Activated T-cell treated with anti-CD3 and anti-CD28 coated beads for 24 hours (primary cell): Measurements from ENCODE around the gene WFDC8.

Experiments
- DNase-seq: peaks from one replicate; pipeline ENCODE4 v3.0.0-alpha.2; 2020; ENCODE audit warnings: low read depth

Gene WFDC8

GRCh38 chr20:45548410-45548809 is 30.7 kb downstream of the WFDC8 start:
- no peak for DNase-seq

DNA sequence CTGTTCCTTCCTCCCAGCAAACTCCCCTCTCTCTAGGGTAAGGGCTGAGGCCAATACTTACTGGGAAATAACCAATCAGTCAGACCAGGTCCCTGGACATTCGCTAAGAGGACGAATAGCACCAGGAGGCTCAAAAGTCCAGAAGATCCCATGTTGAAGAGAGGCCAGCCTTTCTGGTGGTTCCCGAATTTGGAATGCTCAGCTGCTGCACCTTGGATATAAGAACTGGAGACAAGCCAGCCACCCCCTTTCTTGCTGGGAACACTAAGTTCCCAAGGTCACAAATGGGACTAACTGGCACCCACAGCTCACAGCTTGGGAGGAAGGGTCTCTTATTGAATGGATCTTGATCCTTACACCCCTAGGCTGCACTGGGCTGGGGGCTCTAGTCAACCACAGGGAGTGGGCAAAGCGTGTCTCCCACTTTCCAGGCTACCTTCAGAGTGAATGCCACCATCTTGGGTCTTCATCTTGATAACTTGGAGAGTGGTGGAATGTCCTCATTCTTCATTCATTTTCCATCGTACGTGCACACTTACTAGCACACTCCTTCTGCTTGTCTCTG is 31.8 kb downstream of the WFDC8 start, which contains the start of gene EPPIN:
TSS of gene EPPIN (minus strand) at position 196 of the 565 bp plus-strand sequence. CDS start at position 152, 44 bp downstream.
- no peak for DNase-seq

DNA sequence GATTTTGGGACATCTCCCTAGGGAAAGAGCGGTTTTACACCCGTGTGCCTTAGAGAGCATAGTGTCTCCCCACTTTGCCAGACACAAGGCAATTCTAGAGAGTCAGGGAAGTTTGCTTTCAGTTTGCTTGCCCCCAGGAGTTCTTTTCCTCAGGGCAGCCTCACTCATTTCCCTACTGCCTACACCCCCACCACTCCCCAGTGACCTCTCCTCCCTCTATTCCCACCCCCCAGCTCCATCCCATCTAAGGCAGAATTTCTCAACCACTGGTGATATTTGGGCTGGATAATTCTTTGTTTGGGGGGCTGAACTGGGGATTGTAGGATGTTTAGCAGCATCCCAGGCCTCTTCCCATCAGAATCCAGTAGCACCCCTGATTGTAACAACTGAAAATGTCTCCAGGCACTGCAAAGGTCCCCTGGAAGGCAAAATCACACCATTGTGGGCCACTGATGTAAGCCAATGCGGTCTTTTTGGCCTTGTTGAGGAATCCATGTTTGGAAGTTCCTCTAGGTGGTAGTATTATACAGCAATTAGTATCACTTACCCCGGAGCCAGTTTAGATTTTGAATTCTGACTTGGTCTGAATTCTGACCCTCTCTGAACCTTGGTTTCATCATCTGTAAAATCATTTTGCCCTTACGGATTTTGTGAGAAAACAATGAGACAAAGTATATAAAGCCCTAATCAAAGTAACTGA is 33.2 kb downstream of the WFDC8 start:
- no peak for DNase-seq

DNA sequence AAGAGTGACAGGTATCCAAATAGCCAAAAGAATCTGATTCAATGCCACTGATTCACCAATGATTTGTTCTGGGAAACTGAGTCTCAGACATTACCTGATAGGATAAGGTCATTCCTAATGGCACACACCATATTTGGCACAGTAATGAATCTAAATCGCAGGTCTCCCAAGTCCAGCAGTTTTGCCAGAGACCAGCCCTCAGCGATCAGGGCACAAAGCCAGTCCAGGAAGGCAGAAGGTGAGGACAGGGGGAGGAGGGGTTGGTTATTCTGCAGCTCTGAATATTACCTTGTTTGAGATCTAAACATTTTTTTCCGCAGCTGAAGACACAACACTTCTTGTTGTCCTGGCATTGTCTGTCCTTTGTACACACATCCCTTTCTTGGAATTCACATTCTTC is 33.7 kb downstream of the WFDC8 start:
- no peak for DNase-seq

DNA sequence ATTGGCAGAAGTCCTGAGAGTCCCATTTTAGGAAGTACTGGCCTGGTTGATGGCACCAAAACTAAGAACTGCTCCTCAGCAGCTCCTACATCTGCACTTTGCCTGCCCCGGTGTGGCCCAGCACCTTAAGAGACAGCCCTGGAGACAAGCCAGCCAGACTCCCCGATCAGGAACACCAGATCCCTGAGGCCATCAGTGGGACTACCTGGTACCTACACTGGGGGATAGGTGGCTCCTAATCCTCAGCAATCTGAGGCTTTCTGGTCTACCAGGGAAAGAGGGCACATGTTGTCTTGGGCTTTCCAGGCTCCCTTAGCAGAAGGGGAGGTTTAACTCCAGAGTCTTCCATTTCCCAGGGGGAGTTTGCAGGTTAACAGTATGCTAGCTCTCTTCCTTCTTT is 39.7 kb downstream of the WFDC8 start, which contains the start of gene WFDC6:
TSS of gene WFDC6 (minus strand) at position 101 of the 400 bp plus-strand sequence. CDS start at position 26, 75 bp downstream.
- no peak for DNase-seq

DNA sequence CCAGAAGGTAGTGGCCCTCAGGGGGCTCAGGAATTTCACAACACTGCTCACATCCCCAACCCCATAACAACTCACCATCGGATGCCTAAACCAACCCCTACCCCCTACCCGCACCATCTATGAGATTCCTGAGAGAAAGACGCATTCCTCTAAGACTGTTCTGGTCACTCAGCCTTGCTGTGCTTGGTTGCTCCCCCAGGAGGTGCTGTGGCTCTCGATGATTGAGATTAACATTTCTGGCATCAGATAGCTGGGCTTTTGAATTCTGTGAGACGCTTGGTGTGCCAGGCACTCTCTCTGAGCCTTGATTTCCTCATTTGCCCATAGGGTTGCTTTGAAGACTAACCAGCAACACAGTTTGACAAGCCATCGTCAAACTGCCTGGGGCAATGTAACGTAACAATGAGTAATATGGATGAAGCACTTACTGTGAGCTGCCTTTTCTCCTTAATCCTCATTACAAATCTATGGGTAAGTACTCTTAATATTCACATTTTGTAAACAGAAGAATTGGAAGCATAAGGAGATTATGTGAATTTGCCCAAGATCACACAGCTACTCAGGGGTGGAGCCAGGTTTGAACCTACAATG is 40.8 kb downstream of the WFDC8 start:
- DNase-seq: no peak

DNA sequence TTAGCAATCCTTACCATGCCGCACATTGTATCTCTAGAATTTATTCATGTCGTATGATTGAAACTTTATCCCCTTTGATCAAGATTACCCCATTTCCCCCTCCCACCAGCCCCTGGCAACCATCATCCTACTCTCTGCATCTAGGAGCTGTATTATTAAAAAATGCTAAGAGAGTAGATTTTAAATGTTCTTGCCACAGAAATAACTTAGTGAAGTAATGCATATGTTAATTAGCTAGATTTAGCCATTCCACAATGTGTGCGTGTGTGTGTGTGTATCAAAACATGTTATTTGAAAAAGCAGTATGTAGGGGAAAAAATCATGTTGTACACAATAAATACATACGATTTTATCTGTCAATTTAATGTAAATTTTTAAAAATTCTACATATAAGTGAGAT is 51.8 kb downstream of the WFDC8 start:
- no peak for DNase-seq

DNA sequence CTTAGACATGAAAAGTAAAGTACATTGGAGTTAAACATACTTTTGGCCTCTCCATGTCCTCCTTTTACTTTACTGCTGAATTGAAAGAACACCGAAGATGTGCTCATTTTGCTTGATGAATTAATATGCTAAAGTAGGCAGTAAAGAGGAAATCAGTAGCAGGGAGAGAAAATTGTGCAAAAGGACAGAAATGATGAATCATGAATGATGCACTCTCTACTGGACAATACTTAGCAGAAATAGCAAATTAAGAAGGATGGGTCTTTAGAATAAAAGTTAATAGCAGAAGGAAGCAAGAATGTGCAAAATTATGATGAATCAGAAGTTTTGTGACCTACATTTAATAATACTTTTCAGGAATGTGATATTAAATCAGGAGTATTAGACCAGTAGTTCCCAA is 55.3 kb downstream of the WFDC8 start:
- no peak for DNase-seq

GRCh38 chr20:45518282-45518681 is 60.8 kb downstream of the WFDC8 start:
- DNase-seq: no peak

- no peak for DNase-seq
These were observed 63.8 kb downstream of the WFDC8 start, which contains the start of gene SPINT3 for GRCh38 chr20:45515147-45515913. Gene SPINT3, minus strand, starts transcription at chr20:45515622. Its CDS starts 14 bp downstream, at chr20:45515608.

DNA sequence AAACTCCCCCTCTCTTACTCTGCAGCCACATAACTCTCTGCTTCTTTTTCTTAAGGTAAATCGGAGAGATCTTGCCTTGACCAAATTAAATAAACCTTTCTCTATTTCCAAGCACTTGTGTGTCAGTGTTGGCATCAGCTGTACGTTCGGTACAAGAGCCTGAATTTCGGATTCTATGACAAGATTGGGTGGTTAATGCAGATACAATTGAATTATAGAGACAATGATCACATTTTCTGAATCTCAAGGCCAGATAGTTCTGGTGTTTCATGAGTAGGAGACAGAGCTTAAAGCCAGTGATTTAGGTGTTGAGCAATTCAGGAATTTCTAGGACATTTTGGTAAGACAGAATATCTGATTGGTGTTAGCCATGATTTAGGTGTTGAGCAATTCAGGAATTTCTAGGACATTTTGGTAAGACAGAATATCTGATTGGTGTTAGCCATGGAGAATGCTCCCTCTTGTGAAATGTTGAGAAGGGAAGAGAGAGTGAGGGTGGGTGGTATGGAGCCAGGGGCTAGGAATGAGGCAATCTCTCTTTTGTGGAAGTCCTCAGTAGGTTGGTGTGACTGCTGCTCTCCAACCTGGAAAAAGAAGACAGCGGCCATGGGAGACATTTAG is 68.7 kb downstream of the WFDC8 start:
- no peak for DNase-seq

DNA sequence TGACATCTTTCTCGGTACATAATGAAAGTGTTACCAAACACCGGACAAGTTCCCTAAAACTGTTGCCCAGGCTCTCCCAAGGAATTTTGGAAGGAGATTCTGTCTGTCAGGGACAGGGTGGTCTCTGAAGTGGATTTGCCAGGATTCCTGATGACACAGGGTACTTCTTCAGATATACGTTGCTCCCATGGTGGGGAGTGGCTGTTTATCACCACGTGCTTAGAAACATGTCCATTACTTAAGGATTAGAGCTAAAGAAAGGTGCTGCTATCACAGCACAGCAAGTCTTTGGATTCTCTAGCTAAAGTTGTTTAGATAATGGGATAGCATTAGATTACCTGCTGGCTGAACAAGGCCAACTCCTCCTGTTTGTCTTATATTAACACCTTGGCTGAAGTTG is 70.0 kb downstream of the WFDC8 start:
- DNase-seq: no peak

DNA sequence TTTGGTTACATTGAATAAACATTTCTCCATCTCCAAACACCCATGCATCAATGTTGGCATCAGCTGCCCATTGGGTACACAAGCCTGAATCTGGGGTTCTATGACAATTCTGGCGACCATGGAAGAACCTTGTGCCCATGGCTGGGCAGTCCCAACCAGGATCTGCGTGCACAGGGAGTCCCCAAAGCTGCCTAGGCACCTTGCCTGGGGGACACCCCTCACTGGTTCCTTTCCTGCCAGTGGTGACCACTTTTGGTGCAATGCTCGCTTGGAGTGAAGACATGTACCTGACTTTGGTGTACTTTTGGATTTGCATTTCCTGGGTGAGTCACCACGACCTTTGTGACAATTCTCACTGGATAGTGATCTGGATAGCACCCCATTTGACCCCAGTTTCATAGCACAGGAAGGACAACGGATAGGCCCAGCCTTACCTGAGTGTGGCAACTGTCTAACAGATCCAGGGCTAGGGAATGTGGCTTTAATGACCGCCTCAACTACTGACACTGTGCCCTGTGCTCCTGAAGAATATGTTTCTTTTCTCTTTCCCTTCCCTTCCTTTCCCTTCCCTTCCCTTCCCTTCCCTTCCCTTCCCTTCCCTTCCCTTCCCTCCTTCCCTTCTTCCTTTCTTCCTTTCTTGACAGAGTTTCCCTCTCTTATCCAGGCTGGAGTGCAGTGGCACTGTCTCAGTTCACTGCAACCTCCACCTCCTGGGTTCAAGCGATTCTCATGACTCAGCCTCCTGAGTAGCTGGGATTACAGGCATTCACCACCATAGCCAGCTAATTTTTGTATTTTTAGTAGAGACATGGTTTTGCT is 70.8 kb downstream of the WFDC8 start:
- no peak for DNase-seq

DNA sequence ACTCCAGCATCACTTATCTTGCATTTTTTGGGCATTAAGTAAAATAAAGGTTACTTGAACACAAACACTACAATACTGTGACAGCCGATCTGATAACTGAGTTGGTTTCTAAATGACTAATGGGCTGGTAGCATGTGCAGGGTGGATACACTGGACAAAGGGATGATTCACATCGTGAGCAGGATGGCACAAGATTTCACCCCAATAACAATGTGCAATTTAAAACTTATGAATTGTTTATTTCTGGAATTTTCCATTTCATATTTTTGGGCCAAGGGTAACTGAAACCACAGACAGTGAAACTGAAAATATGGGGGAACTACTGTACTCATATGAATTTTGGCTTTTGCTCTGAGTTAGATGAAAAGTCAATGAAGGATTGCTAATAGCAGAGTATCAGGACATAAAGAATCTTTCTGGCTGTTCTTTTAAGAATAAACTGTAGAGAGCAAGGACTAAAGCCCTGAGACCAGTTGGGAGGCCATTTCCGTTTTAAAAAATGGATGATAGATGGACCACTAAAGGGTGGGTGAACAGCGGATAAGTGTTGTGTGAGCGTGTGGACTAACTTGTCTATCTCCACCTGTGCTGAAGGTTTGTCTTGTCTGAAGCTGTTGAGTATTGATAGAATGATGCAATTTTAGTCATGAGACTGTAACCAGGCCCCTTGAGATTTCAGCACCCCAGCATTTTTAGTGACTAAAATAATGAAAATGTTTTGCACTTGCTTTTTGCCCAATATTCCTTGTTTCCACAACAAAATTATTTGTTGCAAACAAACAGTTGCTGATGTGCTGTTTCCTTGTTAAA is 71.9 kb downstream of the WFDC8 start:
- no peak for DNase-seq

DNA sequence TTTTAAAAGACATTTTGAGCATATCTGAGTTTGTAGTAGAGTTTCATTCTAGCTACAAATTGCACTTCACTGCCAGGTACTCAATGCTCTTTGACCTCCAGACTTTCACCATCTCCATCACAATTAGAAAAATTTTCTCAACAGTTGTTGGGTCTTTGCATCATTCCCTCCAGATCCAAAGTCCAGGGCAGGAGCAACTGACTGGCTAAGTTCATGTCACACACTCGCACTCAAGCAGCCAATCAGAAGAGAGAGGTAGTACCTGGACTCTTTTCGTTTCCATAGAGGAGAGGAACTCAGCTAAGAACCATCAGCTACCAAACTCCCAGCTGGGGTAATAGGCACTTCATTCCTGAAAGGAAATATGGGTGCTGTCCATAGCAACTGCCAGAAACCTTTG is 72.7 kb downstream of the WFDC8 start:
- no peak for DNase-seq

DNA sequence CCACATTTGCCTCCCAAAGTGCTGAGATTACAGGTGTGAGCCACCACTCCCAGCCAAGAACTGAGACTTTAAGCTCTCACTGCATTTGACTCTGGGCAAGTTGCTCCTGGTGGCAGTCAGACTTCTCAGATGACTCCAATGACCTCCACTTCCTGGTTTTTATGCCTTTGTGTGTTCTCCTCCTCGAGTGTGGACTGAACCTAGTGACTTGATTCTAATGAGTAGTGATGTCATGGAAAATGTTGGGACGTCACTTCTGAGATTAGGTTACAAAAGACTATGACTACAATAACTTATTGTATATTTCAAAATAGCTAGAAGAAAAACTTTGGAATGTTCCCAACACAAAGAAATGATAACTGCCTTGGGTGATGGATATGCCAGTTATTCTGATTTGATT is 75.7 kb downstream of the WFDC8 start:
- DNase-seq: no peak

GRCh38 chr20:45502561-45502960 is 76.5 kb downstream of the WFDC8 start:
- DNase-seq: no peak
